Measurements from ENCODE around the gene GHRL.

GHRL gene

DNA sequence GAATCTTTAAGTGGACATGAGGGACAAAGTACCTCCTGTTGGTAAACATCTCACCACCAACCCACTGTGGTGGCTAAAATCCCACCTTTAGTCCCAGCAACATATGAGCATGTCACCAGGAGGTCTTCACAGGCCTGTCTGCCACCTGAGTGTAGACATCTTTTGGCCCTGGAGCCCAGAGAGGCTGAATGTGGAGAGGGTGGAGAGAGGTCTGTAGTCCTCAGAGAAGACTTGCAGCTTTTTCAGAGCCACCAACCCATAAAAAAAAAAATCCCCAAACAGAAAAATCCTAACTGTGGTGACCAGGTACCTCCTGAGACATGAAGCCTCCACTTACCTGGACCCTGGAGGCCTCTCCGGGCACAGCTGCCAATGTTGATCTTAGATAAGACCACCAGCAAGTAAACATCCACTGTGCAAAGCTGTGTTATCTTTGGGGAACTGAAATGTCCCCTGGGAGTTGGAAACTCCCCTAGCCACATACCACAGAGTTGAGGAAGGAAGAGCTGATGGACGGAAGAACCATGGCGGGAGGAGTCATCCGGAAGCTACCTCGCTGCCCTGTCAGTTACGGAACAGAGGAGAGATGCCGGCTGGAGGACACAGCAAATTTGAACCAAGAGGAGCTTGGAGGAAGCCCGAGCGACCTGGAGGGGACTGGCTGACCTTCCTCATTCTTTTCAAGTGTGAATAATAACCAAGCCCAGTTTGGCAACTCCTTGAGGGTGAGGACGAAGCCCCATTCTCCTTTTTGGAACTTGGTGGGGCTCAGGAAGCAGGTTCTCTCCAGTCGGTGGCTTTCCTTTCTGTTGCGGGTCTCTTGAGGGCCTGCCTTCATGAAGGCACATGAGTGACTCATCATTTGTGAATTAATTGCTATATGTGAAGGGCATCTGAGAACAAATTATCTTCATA, at the start of gene GHRL:
Gene GHRL (minus strand): TSS at position 443 of the 915 bp plus-strand sequence. CDS start 2,767 bp downstream, outside the sequence.
- no peak for DNase-seq (ENCODE audit: low read depth)

DNA sequence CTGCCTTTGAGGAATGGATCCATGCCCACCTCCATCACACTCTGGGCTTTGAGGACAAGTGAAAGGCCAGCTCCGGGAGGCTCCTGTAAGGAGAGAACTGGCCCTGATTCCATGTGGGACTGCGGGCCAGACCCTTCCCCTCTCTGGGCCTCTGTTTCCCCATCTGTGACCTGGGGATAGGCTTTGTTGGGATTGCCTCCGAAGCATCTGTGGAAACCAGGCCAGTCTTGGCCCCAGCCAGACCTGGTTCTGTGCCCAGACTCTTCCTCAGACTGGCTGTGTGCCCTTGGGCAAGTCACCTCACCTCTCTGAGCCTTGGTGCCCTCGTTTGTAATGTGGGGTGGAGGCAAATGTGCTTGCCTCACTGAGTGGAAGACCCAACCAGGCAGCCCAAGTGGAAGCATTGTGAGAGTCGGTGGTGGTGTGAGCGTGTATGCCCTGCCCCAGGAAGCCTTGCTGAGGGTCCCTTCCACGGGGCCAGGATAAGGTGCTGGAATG, 49.2 kb upstream of the GHRL start:
- DNase-seq (ENCODE audit: low read depth) = no peak

- DNase-seq (ENCODE audit: low read depth) = no peak
These were observed 47.7 kb upstream of the GHRL start for GRCh38 chr3:10340476-10340875.

DNA sequence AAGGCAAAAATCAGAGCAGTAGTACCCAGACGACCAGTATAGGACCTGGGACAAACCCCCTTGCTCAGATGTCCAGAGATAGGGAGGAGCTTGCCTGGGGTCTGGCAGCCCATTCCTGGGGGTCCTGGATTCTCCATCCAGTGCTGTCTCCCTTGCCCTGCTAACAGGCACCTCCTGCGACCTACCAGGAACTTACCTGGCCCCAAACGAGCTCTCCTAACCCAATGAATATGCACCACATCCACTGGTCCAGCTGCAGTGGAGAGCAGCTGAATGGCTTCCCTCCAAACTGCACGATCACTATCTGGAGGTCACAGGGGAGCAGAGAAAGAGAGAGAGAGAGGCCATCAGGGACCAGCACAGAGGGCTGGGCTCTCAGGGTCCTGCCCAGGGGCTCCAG, 47.3 kb upstream of the GHRL start:
- DNase-seq (ENCODE audit: low read depth) = no peak

DNA sequence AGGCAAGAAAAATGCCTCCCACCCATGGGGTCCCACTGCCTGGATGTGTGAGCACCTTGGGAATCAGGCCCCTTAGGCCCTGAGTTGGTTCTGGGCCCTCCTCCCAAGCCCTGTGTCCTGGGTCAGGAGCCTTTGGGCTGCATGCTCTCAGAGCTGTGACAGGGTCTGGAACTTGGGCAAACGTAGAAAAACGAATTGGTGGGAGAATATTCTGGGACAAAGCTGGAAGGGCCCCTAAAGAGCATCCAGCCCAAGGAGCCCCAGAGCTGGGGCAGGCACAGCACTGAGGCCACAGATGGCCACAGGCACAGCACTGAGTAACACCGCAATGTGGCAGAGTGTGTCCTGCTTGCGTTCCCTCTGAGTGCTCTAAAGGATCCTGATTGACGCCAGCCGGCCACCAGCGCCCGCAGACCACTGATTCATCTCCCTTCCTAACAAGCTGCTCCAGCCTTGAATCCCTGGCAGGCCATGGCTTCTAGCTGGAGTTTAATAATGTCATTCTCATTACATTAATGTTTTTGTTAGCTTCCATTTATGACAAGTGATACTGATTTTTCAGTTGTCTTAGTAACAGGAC, 46.7 kb upstream of the GHRL start:
- DNase-seq (ENCODE audit: low read depth) = no peak

- DNase-seq (ENCODE audit: low read depth) = no peak
These were observed 46.0 kb upstream of the GHRL start for GRCh38 chr3:10338591-10339353.

DNA sequence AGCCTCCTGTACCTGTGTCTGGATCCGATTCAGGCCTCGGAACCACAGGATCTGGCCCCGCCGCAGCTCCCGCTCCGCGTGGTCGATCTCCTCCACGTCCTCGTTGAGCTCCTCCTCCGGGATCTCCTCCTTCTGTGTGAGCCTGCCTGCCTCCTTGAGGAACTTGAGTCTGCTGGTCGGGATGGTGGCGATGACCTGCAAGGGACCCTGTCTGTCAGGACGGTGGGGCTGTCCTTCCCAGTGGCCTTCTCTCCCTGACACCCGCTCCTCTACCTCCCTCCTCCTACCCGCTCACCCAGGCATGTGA, 45.4 kb upstream of the GHRL start:
- DNase-seq (ENCODE audit: low read depth) = no peak

GRCh38 chr3:10337323-10338163, 44.8 kb upstream of the GHRL start:
- DNase-seq (ENCODE audit: low read depth) = no peak

GRCh38 chr3:10336761-10337160, 44.0 kb upstream of the GHRL start:
- DNase-seq (ENCODE audit: low read depth) = no peak

GRCh38 chr3:10335871-10336622, 43.3 kb upstream of the GHRL start:
- DNase-seq (ENCODE audit: low read depth) = no peak

DNA sequence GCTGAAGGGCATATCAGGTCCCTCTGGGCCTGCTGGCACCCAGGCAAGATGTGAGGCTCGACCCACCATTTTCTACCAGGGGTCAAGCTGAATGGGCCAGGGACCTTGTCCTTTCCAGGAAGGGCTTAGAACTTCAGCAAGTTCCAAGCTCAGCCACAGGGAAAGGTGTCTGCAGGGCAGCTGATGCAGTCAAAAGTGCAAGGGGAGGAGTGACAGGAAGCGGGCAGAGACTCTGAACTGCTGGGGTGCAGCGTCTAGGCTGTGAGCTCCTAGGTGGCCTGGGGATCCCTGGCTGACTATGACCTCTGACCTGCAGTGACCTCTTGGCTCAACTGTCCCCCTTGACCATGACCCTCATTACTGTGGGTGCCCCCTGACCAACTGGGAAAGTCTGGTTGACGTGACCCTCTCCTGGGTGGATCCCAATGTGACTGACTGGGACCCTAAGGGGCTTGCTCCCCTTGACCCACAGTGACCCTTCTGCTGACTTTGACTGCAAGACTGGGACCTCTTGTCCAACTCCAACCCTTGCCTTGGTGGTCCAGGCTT, 42.5 kb upstream of the GHRL start:
- no peak for DNase-seq (ENCODE audit: low read depth)

DNA sequence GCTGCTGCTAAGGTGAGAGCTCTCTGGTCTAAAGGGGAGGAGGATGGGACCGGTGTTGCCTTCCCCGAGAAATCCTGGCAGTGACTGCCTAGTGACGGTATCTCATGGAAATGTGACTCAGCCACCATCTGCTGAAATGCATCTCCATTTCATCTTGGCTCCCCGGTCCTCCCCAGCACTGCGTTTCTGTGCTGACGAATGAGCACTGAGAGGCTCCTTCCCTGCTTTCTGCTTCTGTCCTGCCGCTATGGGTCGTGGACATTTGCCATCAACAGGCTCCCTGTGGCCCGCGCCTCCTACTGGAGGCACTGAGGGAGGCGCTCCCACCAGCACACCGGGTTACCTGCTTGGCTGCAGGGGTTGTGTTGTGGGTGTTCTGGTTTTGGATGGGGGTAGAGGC, 41.7 kb upstream of the GHRL start:
- no peak for DNase-seq (ENCODE audit: low read depth)

GRCh38 chr3:10334042-10334441, 41.3 kb upstream of the GHRL start:
- no peak for DNase-seq (ENCODE audit: low read depth)

DNA sequence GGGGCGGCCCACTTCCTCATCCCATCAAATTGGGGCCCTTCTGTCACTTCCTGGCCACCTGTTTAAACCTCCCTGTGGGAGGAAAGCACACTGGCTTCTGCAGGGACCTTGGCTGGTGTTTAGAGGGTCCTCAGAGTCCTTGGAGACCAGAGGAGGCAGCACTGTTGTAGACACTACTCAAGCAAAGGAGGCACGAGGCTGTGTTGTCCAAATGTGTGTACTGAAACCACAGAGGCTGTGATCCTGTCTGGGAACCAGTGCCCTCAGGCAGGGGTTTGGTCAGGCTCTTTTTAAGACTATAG, 40.6 kb upstream of the GHRL start:
- no peak for DNase-seq (ENCODE audit: low read depth)

GRCh38 chr3:10332481-10333348, 40.0 kb upstream of the GHRL start:
- no peak for DNase-seq (ENCODE audit: low read depth)

- DNase-seq (ENCODE audit: low read depth) = no peak
These were observed 38.6 kb upstream of the GHRL start for GRCh38 chr3:10331320-10331719.

DNA sequence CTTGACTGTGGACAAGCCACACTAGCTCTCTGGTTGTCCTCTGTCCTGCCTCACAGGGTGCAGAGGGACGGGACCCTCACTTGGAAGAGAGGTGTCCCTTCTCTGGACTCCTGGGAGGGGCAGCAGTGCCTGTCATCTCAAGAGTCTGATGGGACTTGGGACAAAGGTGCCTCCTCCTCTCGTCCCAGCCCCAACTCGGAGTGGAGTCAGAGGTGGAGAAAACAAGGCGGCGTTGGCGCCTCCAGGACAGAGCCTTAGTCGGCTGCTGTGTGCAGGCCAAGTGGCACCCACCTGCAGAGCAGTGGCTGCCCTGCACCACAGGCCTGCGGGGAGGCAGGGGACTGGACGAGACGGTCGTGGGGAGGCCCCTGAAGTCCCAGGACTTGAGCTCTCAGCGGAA, 37.6 kb upstream of the GHRL start:
- DNase-seq (ENCODE audit: low read depth) = no peak

- DNase-seq (ENCODE audit: low read depth) = no peak
These were observed 36.8 kb upstream of the GHRL start for GRCh38 chr3:10329495-10330015.

GRCh38 chr3:10328460-10329071, 35.8 kb upstream of the GHRL start:
- no peak for DNase-seq (ENCODE audit: low read depth)

Measured in activated T-cell treated with anti-CD3 and anti-CD28 coated beads for 48 hours (primary cell).